ENCODE results near the gene PSME1.

DNA sequence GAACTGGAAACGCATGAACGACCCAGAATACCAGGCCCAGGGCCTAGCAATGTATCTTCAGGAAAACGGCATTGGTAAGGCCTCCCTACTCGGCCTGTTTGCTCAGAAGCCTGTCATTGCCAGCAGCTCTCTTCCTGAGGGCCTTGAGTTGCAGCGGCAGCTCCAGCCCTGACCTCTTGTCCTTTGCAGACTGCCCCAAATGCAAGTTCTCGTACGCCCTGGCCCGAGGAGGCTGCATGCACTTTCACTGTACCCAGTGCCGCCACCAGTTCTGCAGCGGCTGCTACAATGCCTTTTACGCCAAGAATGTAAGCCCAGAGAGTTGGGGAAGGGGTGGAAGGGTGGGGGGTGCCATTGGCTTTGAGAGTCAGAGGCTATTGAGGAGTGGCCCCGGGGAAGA, 21.3 kb downstream of the PSME1 start:
- TF ChIP-seq, protein P1, sequence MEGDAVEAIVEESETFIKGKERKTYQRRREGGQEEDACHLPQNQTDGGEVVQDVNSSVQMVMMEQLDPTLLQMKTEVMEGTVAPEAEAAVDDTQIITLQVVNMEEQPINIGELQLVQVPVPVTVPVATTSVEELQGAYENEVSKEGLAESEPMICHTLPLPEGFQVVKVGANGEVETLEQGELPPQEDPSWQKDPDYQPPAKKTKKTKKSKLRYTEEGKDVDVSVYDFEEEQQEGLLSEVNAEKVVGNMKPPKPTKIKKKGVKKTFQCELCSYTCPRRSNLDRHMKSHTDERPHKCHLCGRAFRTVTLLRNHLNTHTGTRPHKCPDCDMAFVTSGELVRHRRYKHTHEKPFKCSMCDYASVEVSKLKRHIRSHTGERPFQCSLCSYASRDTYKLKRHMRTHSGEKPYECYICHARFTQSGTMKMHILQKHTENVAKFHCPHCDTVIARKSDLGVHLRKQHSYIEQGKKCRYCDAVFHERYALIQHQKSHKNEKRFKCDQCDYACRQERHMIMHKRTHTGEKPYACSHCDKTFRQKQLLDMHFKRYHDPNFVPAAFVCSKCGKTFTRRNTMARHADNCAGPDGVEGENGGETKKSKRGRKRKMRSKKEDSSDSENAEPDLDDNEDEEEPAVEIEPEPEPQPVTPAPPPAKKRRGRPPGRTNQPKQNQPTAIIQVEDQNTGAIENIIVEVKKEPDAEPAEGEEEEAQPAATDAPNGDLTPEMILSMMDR (IDR thresholded peaks at IDR 0.05): no peak
- no peak for TF ChIP-seq POLR2A (IDR thresholded peaks at IDR 0.05)
